KOPT-K1 (cell line): ENCODE data around the gene SSPN.

Experiments used
- H3K27ac ChIP-seq: fragments of 200-600 bp; sonication (generic); 2 replicates; pipeline ENCODE4 v1.5.1; 2016; ENCODE audit warnings: antibody characterized with exemption, mild to moderate bottlenecking, low read depth, low read length; ENCODE audit not compliant: poor library complexity, severe bottlenecking
- H3K36me3 ChIP-seq: fragments of 200-600 bp; sonication (generic); 2 replicates; pipeline ENCODE4 v1.5.1; 2017; ENCODE audit warnings: antibody characterized with exemption, mild to moderate bottlenecking, low read length, moderate library complexity; ENCODE audit not compliant: insufficient read depth
- H3K9me3 ChIP-seq: fragments of 200-600 bp; sonication (generic); 2 replicates; pipeline ENCODE4 v1.5.1; 2017; ENCODE audit warnings: antibody characterized with exemption, low read length, mild to moderate bottlenecking; ENCODE audit not compliant: insufficient read depth, poor library complexity, severe bottlenecking

The SSPN gene

DNA sequence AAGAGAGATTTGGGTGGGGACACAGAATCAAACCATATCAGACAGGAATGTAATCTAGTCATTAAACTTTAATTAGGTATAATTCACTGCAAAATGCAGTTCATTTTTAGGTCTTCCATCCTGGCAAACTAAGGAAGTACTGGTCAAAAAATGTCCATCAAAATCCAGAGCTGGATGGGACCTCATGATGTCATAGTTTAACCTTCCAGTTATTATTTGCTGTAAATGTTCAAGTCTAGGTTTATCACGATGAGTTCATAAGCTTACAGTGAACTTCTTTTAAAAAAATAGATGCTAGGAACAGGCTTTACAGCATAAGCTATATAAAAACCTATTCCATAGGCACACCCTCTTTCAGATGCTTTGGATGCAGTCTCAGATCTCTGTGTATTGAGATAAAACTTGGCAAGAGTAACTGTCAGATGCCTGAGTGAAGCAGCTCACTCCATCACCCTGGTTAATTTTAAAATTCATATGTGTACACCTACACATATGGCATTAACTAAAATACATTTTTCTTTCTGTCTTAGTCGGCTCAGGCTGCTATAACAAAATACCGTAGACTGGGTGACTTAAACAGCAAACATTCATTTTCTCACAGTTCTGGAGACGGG is 7.9 kb downstream of the SSPN start:
- Histone ChIP-seq H3K9me3 (no peaks in the 10 kb centered on the region), H3K36me3 (no peaks in the 10 kb centered on the region), H3K27ac (no peak overlapping the region)

DNA sequence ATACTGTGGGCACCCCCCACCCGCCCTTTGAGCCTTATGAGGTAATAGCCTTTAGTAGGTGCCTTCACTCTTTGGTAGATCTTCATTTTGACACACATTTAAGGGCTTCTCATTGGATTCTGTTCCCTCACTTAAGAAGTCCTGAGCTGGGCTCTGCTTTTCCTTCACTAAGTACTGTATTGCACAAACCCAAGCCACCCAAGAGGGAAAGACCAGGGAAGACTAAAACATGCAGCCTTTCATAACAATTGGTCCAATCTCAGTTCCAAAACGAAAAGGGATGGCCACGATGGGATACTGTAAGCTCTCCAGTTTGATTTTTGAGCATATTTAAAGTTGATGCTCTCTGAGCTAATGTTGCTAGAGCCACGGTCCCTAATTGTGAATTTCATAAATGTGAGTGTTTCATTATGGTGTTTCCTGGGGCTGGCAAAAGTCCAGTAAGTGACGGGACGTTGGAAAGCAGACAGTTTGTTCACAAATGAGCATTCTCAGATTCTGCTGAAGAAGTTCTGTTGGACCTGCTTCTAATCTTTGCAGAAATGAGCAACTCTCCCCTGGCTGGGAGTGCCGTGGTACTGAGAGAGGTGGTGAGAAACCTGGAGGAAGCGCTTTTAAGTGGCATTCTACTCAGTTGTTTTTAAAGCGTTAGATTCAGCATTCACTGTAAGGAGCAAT is 9.4 kb downstream of the SSPN start:
- Histone ChIP-seq H3K36me3 (no peaks in the 10 kb centered on the region), H3K27ac (no peak overlapping the region), H3K9me3 (no peaks in the 10 kb centered on the region)

DNA sequence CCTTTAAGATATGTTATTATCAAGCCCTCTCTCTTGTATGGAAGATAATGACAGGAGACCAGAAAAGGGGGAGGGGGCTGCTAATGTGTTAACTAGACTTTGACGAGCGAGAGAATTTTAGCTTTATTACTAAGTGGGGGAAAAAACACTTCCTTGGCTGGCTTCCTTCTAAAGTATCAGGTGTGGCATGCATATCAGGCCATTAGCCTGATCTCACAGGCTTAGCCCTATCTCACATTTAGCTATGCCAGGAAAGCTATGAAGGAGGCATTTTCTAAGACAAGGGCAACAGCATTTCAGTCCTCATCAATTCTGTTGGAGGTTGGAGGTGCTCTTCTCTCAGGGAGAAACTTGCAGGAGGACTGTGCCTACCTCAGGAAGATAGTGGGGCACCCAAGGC is 9.9 kb downstream of the SSPN start:
- no peaks in the 10 kb centered on the region for H3K36me3 ChIP-seq
- H3K27ac ChIP-seq, result no peak overlapping the region

DNA sequence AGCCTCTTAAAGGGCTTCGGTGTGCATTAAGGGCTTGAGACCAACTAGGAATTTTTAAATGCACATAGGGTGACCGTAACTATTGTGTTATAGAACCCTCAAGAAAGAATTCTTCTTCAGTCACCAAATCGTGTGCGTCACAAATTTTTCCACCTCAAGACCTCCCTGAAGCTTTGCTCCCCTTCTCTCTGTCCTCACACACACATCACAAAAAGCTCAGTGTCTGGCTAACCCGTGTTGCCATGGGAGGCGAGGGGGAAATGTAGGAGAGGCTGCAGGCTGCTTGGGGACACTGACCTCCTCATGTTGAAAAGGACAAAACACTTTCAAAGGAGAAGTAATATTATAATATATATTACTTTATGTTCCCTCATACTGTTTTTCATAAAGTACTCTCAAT is 10.6 kb downstream of the SSPN start:
- no peaks in the 10 kb centered on the region for H3K36me3 ChIP-seq
- no peaks in the 10 kb centered on the region for H3K9me3 ChIP-seq
- H3K27ac ChIP-seq, result no peak overlapping the region

More for the DNA sequence above, 9.9 kb downstream of the SSPN start:
- H3K9me3 ChIP-seq, result no peaks in the 10 kb centered on the region

DNA sequence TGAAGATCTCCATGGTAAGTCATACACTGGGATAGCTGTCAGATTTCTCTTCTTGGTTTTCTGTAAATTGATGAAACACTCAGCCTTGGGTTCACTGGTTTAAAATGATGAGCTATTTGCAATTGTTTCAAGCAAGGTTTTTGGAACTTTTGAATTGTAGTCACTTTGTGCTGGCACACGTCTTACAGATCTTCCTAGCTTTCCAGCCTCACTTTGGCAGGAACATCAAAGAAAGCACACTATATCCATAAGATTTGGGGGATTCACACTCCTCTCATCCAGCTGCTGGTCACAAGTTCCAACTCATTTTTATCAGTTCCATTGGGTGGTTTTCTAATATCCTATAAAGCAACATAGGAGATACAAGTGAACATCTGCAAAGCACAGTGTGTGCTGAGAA is 16.0 kb downstream of the SSPN start:
- Histone ChIP-seq H3K27ac (no peak overlapping the region), H3K9me3 (no peaks in the 10 kb centered on the region), H3K36me3 (no peaks in the 10 kb centered on the region)

DNA sequence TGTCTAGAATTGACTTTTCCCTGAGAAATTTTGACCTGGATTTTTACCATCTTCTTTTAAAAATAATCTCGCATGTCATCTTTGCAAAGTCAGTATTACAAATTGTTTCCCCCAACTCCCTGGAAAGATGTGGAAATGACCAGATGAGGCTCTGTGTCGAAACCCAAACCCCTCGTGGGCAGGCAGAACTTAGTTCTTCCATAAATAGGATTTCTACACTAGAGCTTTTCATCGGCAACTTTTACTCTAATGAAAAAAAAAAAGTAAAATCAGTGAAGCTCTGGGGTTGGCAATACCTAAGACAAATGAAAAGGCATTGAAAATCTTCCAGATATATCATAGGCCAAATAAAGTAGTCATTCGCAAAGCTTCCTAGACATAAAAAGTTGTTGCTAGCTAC is 17.0 kb downstream of the SSPN start:
- H3K9me3 ChIP-seq, result no peaks in the 10 kb centered on the region
- no peak overlapping the region for H3K27ac ChIP-seq
- no peaks in the 10 kb centered on the region for H3K36me3 ChIP-seq

DNA sequence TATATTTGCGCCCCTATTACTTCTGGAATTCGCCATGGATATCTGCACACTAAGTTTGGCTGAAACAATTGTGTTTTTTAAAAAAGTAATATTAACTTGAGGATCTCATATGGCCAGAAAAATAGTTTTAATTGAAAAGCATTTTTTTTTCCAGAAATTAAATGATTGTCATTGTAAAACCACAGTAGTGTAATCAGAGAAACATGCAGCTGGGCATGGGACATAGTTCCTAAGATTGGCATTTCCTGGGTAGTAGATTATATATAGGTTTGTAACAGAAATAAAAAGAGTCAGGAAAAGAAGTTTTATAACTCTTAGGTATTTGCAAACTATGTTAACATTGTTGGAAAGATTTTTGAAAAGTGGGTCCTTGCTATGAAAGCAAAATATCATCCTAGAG is 17.6 kb downstream of the SSPN start:
- Histone ChIP-seq H3K27ac (no peak overlapping the region), H3K9me3 (no peaks in the 10 kb centered on the region), H3K36me3 (no peaks in the 10 kb centered on the region)

DNA sequence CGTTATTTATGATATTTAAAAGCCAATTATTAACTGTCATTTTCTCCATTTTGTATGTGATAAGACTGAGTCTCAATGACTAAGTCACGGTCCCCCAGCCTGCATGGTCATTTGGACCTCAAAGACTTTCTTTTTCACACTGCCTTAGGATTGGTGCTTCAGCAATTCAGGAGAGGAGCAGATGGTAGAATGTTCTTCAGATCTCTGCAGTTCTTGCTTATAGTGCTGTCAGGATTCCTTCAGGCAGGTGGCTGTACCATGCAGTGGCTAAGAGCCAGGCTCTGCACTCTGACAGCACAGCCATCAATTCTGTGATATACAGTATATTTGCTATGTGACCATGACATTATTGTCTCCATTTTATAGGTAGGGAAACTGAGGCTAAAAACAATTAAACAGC is 18.7 kb downstream of the SSPN start:
- H3K27ac ChIP-seq, result no peak overlapping the region
- H3K9me3 ChIP-seq, result no peaks in the 10 kb centered on the region
- H3K36me3 ChIP-seq, result no peaks in the 10 kb centered on the region

DNA sequence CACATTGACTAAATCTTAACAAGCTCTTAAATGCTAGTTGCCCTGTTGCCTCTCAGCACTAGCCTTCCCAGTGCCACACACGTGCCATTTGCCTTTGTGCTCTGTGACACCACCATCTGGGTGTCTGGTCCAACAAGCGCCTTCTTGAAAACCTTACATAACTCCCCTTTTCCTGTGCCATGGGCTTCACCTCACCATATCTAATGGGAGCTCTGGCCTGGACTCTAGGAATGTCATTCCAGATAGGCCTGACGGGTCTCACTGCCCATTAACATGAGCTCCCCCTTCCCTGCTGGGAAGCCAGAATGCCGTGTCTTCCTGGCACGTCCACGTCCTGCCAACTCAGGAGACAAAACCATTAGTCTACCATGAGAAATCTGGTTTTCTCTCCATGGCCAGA is 24.4 kb downstream of the SSPN start:
- Histone ChIP-seq H3K27ac (no peak overlapping the region), H3K36me3 (no peaks in the 10 kb centered on the region), H3K9me3 (no peaks in the 10 kb centered on the region)

DNA sequence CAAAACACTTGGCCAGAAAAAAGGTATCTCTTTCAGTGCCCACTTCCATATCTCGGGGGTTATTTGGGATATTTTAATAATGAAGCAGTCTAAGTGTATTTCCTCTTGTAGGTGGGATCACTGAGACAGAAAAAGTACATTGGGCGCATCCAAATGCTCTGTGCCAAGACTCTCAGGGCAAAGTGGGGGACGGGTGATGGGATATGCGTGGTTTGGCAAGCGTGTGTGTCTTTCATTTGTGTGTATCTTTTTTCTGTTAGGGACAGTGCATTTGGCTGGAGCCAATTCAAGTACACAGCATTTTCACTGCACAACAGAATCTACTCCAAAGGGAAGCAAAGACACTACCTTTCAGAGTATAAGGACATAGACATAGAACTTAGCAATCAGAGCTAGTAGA is 29.3 kb downstream of the SSPN start:
- no peaks in the 10 kb centered on the region for H3K9me3 ChIP-seq
- no peak overlapping the region for H3K27ac ChIP-seq
- no peaks in the 10 kb centered on the region for H3K36me3 ChIP-seq

DNA sequence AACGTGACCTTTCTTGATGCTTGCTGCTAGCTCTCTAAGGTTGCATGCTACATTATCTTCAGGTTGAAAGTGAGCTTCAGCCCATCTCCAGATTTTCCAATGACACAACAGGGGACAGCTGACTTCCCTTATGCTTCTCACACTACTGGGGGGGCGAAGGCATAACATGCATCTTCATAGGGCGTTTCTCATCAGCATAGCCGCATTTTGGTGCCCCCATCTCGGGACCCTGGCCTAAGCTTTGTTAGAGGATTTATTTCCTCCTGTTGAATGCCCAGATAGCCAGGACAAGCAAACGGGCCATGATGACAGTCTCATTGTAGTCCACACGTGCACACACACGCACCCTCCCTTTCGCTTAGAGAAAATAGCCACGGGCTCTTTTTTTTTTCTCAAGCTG is 30.7 kb downstream of the SSPN start:
- H3K36me3 ChIP-seq, result no peaks in the 10 kb centered on the region
- H3K9me3 ChIP-seq, result no peaks in the 10 kb centered on the region
- H3K27ac ChIP-seq, result no peak overlapping the region

DNA sequence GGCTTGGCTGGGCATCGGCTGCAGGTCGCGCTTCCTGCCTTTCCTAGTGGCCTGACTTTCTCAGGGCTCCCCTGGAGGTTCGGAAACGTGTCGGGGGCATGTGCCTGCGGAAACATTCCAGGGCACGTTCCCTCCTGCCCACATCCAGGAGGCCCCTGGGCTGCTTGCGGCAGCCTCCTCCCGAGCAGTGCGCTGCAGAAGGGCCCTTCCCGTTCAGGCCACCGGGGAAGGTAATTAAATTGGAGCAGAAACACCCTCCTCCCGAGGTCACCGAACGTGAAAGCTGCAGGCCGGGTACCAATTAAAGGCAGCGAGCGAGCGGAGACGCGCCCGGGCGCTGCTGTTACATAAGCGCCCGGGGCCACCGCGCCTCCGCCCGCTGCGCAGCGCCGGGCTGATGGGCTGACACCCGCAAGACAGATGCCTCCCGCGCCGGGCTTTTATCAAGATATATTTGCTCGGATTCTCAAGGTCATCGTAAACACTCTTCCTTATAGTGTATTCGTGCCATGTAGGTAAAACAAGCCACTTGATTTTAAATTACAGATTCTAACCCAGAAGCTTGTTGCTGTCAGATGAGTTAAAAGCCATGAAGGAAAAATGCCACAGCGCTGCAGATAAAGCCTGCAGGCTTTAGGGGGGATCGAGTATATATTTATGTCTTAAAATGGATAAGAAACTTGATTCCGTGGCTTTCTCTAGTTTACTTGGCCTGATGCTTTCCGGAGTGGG is 31.4 kb downstream of the SSPN start:
- no peak overlapping the region for H3K27ac ChIP-seq
- H3K9me3 ChIP-seq, result no peaks in the 10 kb centered on the region
- H3K36me3 ChIP-seq, result no peaks in the 10 kb centered on the region

DNA sequence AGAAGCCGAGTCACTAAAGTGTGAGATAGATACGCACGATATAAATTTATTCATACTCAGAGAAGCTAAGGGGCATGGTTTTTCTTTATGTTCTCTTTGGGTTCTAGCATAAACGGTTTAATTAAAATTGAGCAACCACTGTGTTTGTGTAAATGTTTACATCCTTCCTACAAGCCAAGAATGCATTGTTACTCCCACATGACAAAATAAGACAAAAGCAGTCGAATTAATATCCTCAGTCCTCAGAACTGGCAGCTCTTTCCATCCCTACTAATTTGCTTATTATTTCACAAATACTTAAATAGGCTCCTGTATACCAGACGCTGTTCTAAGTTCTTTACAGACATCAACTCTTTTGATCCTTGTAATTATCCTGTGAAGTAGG is 32.0 kb downstream of the SSPN start:
- H3K27ac ChIP-seq, result no peak overlapping the region
- no peaks in the 10 kb centered on the region for H3K36me3 ChIP-seq
- no peaks in the 10 kb centered on the region for H3K9me3 ChIP-seq

DNA sequence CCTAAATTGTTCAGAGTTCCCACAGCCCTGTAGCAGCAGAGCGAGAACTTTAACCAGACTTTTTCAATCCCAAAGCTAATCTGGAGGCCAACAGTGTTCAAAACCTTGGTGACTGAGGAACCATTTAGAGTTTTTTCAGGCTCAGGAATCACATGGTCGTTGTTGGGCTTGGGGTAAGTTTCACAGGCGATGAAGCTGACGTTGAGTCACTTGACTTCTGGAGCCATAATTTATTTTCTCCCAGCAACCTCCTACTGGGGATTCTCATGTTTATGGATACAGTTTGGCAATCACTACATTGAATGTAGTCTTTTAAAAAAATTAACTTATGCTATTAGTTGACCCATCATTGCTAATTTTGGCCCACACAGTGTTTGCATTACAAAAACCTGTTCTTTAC is 34.5 kb downstream of the SSPN start:
- no peaks in the 10 kb centered on the region for H3K9me3 ChIP-seq
- no peak overlapping the region for H3K27ac ChIP-seq
- H3K36me3 ChIP-seq, result no peaks in the 10 kb centered on the region

DNA sequence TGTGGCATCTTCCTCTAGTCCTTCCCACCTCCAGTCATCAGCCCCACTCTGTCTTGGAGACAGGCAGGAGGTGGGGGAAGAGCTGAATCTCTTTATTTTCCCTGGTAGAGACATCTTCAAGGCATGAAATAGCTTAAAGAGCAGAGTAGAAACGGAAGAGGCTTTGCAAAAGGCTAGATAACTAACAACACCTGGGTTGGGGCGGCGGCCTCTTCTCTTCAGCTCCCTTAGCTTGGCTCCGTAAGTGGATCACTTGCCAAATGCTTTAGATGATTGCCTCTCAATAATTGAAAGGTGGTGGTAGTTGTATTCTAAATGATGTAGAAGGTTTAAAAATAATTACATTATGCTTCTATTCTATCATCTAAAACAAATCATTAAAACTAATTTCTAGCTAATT is 36.1 kb downstream of the SSPN start:
- no peaks in the 10 kb centered on the region for H3K9me3 ChIP-seq
- H3K36me3 ChIP-seq, result no peaks in the 10 kb centered on the region
- H3K27ac ChIP-seq, result no peak overlapping the region

DNA sequence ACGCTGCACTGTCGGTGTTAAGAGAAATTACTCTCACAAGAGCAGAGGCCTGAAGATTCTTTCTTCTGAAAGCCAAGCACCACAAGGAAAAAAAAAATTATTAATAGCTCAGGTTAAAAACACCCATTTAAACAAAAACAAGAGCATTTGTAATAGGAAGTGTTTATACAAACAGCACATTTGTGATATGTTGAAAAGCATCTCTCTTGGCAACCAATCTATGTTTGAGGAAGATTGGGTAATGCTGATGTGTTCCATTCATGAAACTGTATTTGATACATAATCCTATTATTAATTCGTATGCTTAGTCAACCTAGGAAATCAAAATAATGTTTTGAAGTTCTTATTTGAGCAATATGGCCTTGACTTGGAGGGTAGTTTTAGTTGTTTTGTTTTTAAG is 36.5 kb downstream of the SSPN start:
- Histone ChIP-seq H3K27ac (no peak overlapping the region), H3K9me3 (no peaks in the 10 kb centered on the region), H3K36me3 (no peaks in the 10 kb centered on the region)
